Osteocyte (in vitro differentiated cells): ENCODE data around the gene NTN4. TPM values are rescaled to one million over a fixed set of nuclear protein-coding genes. Genes with fewer than 3 reads are reported as not detected.

Experiments used
- DNase-seq: peaks from one replicate; pipeline ENCODE4 v3.0.0; 2021; ENCODE audit warnings: mixed read lengths; ENCODE audit not compliant: unreplicated experiment; ENCODE audit errors: extremely low spot score
- H3K27ac Mint-ChIP-seq: one replicate; pipeline ENCODE4 v1.8.0; 2021; ENCODE audit warnings: mild to moderate bottlenecking, mixed read lengths; ENCODE audit not compliant: unreplicated experiment
- H3K27me3 Mint-ChIP-seq: one replicate; pipeline ENCODE4 v1.8.0; 2021; ENCODE audit warnings: mixed read lengths; ENCODE audit not compliant: unreplicated experiment
- H3K36me3 Mint-ChIP-seq: one replicate; pipeline ENCODE4 v1.8.0; 2021; ENCODE audit warnings: mixed read lengths; ENCODE audit not compliant: unreplicated experiment
- H3K4me1 Mint-ChIP-seq: one replicate; pipeline ENCODE4 v1.8.0; 2021; ENCODE audit warnings: mixed read lengths; ENCODE audit not compliant: unreplicated experiment
- H3K4me3 Mint-ChIP-seq: one replicate; pipeline ENCODE4 v1.8.0; 2021; ENCODE audit warnings: mild to moderate bottlenecking, moderate library complexity, mixed read lengths; ENCODE audit not compliant: unreplicated experiment
- H3K9me3 Mint-ChIP-seq: one replicate; pipeline ENCODE4 v1.8.0; 2021; ENCODE audit warnings: mixed read lengths; ENCODE audit not compliant: unreplicated experiment
- total RNA-seq: library from RNA; stranded (reverse); gene quantifications from 2 replicates; pipeline ENCODE4 v1.2.1, GENCODE V29; 2021
- TF ChIP-seq, protein P1 (sequence below): fragments of 200-600 bp; sonication (generic); IDR thresholded peaks from 2 replicates; pipeline ENCODE4 v1.5.0; 2021; ENCODE audit warnings: antibody characterized with exemption, mild to moderate bottlenecking, moderate library complexity

Gene NTN4
- total RNA-seq, 1 donor from 2014 or later: 654 TPM

DNA sequence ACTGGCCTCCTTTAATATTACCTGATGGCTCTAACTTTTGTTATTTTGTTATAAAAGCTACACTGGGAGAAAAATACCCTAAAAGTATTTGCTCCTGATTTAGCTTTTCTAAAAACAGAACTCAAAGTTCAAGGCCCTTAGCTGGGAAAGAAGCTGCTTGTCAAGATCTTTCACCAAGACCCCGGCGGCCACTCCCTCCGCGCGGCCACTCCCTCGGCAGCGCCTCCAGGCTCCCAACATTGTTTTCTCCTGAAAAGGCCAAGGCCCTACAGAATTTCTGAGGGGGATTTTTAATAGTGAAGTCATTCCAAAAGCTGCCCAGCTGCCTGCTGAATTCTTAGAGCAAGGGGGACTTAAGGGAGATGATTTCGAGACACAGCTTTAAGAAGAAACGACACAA is 96.4 kb downstream of the NTN4 start:
- peaks cover 51% of the 10 kb centered on the region for H3K36me3 Mint-ChIP-seq
- no peak for DNase-seq
- H3K9me3 Mint-ChIP-seq: no peaks in the 10 kb centered on the region
- H3K27me3 Mint-ChIP-seq: no peaks in the 10 kb centered on the region
- H3K27ac Mint-ChIP-seq: peak overlapping the region; percentile 73
- peaks cover 33% of the 10 kb centered on the region for H3K4me1 Mint-ChIP-seq
- H3K4me3 Mint-ChIP-seq: no peak overlapping the region
- TF ChIP-seq, protein P1, sequence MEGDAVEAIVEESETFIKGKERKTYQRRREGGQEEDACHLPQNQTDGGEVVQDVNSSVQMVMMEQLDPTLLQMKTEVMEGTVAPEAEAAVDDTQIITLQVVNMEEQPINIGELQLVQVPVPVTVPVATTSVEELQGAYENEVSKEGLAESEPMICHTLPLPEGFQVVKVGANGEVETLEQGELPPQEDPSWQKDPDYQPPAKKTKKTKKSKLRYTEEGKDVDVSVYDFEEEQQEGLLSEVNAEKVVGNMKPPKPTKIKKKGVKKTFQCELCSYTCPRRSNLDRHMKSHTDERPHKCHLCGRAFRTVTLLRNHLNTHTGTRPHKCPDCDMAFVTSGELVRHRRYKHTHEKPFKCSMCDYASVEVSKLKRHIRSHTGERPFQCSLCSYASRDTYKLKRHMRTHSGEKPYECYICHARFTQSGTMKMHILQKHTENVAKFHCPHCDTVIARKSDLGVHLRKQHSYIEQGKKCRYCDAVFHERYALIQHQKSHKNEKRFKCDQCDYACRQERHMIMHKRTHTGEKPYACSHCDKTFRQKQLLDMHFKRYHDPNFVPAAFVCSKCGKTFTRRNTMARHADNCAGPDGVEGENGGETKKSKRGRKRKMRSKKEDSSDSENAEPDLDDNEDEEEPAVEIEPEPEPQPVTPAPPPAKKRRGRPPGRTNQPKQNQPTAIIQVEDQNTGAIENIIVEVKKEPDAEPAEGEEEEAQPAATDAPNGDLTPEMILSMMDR: no peak

GRCh38 chr12:95693689-95694088 is 96.9 kb downstream of the NTN4 start:
- no peak for DNase-seq
- H3K4me3 Mint-ChIP-seq: no peak overlapping the region
- H3K9me3 Mint-ChIP-seq: no peaks in the 10 kb centered on the region
- peak overlapping the region; percentile 73 for H3K27ac Mint-ChIP-seq
- TF ChIP-seq, protein P1: no peak
- H3K27me3 Mint-ChIP-seq: no peaks in the 10 kb centered on the region
- H3K4me1 Mint-ChIP-seq: peaks cover 28% of the 10 kb centered on the region
- peaks cover 49% of the 10 kb centered on the region for H3K36me3 Mint-ChIP-seq

- no peaks in the 10 kb centered on the region for H3K27me3 Mint-ChIP-seq
- H3K36me3 Mint-ChIP-seq: peaks cover 37% of the 10 kb centered on the region
- TF ChIP-seq, protein P1: no peak
- no peak overlapping the region for H3K4me3 Mint-ChIP-seq
- H3K9me3 Mint-ChIP-seq: no peaks in the 10 kb centered on the region
- H3K4me1 Mint-ChIP-seq: peaks cover 18% of the 10 kb centered on the region
- DNase-seq: no peak
- H3K27ac Mint-ChIP-seq: peak overlapping the region; percentile 74
Observed at GRCh38 chr12:95690861-95691635, 99.5 kb downstream of the NTN4 start.

- no peak overlapping the region for H3K4me3 Mint-ChIP-seq
- no peaks in the 10 kb centered on the region for H3K27me3 Mint-ChIP-seq
- H3K27ac Mint-ChIP-seq: no peak overlapping the region
- H3K36me3 Mint-ChIP-seq: peaks cover 42% of the 10 kb centered on the region
- TF ChIP-seq, protein P1: no peak
- H3K9me3 Mint-ChIP-seq: no peaks in the 10 kb centered on the region
- peaks cover 20% of the 10 kb centered on the region for H3K4me1 Mint-ChIP-seq
- DNase-seq: no peak
Observed at GRCh38 chr12:95687937-95688336, 102.6 kb downstream of the NTN4 start.

DNA sequence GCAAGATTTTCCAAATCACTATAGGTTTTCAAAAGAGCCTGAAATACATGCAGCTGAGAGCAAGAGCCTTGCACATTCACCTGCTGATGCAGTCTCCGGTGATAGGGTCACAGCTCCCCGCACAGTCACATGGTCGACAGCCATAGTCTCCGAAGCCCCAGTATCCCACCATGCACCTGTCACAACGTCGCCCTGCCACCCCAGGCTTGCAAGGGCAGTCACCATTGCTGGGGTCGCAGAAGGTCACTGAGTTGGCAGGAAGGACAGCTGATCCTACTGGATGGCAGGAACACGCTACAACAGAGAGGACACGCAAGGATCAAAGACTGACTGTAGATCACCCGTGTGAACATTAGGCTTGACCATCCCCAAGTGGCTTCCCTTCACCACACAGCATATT is 107.1 kb downstream of the NTN4 start:
- Mint-ChIP-seq H3K4me1 (peaks cover 12% of the 10 kb centered on the region), H3K27ac (peak overlapping the region; percentile 61), H3K9me3 (no peaks in the 10 kb centered on the region), H3K4me3 (no peak overlapping the region), H3K27me3 (no peaks in the 10 kb centered on the region), H3K36me3 (peaks cover 63% of the 10 kb centered on the region)
- TF ChIP-seq, protein P1: no peak
- DNase-seq: no peak
